Measurements from ENCODE around the gene COCH.
"Not testable (repeated sequence)": the region's sequence is repeated elsewhere in the genome, so short reads cannot be mapped to it uniquely, and the experiment has no call there.

COCH gene

GRCh38 chr14:30915596-30915995, 41.2 kb downstream of the COCH start:
- no peak for TF ChIP-seq CTCF (IDR thresholded peaks at IDR 0.05; ENCODE audit: low read depth, low read length, missing control alignments)
- no peak overlapping the region for H3K4me3 ChIP-seq (replicated peaks; ENCODE audit: low read depth, low read length)
- no peak for DNase-seq (ENCODE audit: extremely low read depth, low read depth)

- no peak for TF ChIP-seq CTCF (IDR thresholded peaks at IDR 0.05; ENCODE audit: low read depth, low read length, missing control alignments)
- DNase-seq (ENCODE audit: extremely low read depth, low read depth), result no peak
- H3K4me3 ChIP-seq (replicated peaks; ENCODE audit: low read depth, low read length), result no peak overlapping the region
Measured at GRCh38 chr14:30921305-30921704, 46.9 kb downstream of the COCH start.

- TF ChIP-seq CTCF (IDR thresholded peaks at IDR 0.05; ENCODE audit: low read depth, low read length, missing control alignments), result no peak
Measured at GRCh38 chr14:30921788-30922187, 47.4 kb downstream of the COCH start.

GRCh38 chr14:30925254-30925653, 50.9 kb downstream of the COCH start:
- no peak for TF ChIP-seq CTCF (IDR thresholded peaks at IDR 0.05; ENCODE audit: low read depth, low read length, missing control alignments)
- no peak for DNase-seq (ENCODE audit: extremely low read depth, low read depth)
- H3K4me3 ChIP-seq (replicated peaks; ENCODE audit: low read depth, low read length), result no peak overlapping the region

More at GRCh38 chr14:30921788-30922187, 47.4 kb downstream of the COCH start:
- H3K4me3 ChIP-seq (replicated peaks; ENCODE audit: low read depth, low read length), result no peak overlapping the region
- no peak for DNase-seq (ENCODE audit: extremely low read depth, low read depth)

- no peak for DNase-seq (ENCODE audit: extremely low read depth, low read depth)
- H3K4me3 ChIP-seq (replicated peaks; ENCODE audit: low read depth, low read length), result no peak overlapping the region
- no peak for TF ChIP-seq CTCF (IDR thresholded peaks at IDR 0.05; ENCODE audit: low read depth, low read length, missing control alignments)
Measured at GRCh38 chr14:30928462-30928861, 54.1 kb downstream of the COCH start.

GRCh38 chr14:30933937-30934336, 59.6 kb downstream of the COCH start:
- H3K4me3 ChIP-seq (replicated peaks; ENCODE audit: low read depth, low read length); DNase-seq (ENCODE audit: extremely low read depth, low read depth): not testable (repeated sequence)

- no peak for TF ChIP-seq CTCF (IDR thresholded peaks at IDR 0.05; ENCODE audit: low read depth, low read length, missing control alignments)
- DNase-seq (ENCODE audit: extremely low read depth, low read depth), result no peak
- no peak overlapping the region for H3K4me3 ChIP-seq (replicated peaks; ENCODE audit: low read depth, low read length)
Measured at GRCh38 chr14:30935445-30935844, 61.1 kb downstream of the COCH start.

Data from HFF-Myc (cell line).